NOMO-1 (cell line): ENCODE data around the gene C1D.

Experiments used
- DNase-seq, 2 experiments: peaks; one replicate each; lab custom pipeline; 2025; ENCODE audit not compliant: unreplicated experiment in 2 of 2; lab: John Stamatoyannopoulos, UW

The C1D gene

GRCh38 chr2:68059784-68060525 lies 2.8 kb downstream of the C1D start:
- no peak for DNase-seq

GRCh38 chr2:68057658-68058396 lies 5.0 kb downstream of the C1D start:
- DNase-seq: peak; percentile 23 to 31

DNA sequence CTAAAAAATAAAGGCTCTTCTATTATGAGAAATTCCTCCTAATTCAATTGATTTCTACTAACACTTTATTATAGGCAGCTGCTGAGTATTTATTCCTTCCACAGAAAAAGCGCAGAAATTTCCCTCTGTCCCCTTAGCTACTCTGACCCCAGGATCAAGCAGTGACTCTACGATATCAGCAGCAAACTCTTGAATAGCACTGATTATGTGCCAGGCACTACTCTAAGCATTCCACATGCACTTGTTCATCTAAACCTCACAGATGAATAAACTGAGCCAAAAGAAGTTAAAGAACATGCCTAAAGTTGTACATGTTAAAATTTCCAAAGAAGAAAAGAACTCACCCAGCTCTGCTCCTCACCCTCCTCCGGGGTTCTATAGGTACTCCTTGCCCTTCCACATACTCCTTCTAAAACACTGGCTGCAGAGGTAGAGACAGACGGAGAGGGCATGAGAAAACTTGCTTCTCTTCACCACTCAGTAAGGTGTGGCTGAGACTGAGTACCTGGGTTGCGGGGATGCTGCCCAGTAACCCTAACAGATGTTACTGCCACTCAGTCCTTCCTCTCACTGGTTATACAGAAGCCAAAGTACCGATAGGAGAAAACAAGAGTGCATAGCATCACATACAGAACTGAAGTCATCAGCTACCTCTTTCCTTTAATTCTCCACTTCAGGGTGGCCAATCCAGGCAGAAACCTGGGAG lies 9.9 kb downstream of the C1D start:
- DNase-seq: no peak

DNA sequence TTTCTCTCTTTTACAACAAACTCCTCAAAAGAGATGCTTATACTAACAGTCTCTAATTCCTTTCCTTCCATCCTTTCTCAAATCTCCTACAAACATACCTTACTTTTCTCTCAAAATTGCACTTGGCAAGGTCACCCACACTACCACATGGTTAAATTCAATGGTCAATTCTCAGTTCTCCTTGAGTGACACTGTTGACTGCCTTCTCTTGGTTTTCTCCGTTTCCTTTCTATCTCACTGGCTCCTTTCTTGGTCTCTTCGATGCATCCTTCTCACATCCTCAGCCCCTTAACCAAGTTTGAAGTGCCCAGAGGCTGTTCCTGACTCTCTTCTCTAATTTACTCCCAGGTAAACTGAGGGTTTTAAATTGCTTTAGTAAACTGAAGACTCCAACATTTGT lies 12.5 kb downstream of the C1D start:
- no peak for DNase-seq

- no peak for DNase-seq
Observed at GRCh38 chr2:68046642-68047240, 16.1 kb downstream of the C1D start.

DNA sequence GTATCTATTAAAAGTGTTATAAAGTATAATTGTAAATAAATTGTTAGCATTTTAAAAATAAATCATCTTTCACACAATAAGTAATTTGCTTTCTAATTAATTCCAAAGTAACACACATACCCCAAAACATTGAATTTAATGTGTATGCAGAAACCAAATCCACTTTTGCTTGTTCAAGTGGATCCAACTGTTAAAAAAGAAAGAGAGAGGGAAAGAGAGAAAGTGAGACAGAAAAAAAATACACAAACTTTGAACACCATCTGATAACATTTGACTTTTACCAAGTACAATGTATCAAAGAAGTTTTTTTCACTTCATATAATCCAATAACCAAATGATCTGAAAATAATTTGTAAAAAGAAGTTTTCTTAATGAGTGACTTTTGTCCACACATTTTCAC lies 16.6 kb downstream of the C1D start:
- DNase-seq: no peak

DNA sequence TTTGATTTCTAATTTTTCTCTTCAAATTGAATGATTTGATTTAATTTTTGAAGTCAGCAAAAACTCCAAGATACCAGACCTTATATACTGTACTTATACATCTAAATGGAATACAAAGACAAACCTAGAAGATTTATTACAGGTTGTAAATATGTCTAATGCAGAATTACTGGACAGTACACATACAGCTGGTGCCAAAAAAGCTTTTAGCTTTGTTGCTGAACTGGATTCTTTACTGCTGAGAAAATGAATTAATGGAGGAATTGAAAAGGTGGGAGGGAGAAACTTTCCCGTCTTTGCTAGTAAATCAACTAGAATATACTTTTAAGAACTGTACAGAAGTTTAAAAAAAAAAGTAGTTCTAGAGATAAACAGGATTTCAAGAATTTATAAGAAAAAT lies 17.5 kb downstream of the C1D start:
- no peak for DNase-seq

DNA sequence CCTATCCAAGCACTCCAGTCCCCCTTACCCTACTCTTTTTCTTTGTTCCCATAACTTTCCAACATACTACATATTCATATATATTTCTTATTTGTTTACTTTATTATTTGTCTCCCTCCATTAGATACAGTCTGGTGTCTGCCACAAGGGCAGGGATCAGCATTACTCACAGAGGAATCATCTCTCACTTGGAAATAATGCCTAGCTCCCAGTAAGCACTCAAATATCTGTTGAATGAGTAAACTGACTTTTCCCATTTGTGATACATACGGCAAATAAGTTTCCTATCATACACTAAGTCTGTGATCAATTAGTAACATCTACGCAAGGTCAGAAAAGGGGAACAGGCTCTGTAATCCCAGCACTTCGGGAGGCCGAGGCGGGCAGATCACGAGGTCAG lies 18.7 kb downstream of the C1D start:
- DNase-seq: no peak

GRCh38 chr2:68043695-68044094 lies 19.1 kb downstream of the C1D start:
- no peak for DNase-seq

- DNase-seq: no peak
Observed at GRCh38 chr2:68043032-68043431, 19.8 kb downstream of the C1D start.

- DNase-seq: no peak
Observed at GRCh38 chr2:68041704-68042245, 21.0 kb downstream of the C1D start.

DNA sequence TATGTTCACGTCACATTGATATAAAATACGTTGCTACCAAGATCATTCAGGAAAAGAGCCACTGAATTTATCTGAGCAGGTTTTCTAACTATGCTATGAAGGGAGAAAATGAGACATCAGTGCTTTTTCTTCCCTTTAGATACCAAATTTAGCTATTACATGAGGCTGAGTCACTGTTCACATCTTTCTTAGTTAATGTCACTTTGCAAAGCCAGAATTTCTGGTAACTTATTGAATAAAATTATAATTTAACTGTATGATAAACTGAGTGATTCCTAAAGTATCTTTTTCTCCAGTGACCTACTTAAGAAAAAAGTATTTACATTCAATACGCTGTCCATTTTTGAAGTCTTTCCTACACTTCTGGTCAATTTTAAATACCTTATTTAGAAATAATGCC lies 22.7 kb downstream of the C1D start:
- DNase-seq: no peak

- no peak for DNase-seq
Observed at GRCh38 chr2:68039317-68039716, 23.5 kb downstream of the C1D start.

DNA sequence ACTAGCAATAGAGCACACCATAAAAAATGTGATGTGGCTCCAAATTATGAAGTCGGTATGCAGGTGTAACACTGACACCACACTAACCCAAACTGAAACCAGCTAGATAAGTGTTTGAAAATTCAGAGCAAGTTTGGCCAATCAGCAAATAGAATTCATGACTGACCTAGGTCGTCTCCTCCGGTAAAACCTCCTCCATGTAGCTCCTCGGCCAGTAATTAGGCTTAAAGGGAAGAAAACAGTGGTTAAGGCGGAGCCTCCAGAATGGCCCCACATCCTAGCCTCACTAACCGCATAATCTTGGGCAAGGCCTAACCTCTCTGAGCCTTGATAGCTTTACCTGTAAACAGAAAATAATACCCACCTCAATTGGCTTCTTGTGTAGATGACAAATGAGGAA lies 30.1 kb downstream of the C1D start:
- DNase-seq: peak in 1 of 2 experiments; percentile 18

DNA sequence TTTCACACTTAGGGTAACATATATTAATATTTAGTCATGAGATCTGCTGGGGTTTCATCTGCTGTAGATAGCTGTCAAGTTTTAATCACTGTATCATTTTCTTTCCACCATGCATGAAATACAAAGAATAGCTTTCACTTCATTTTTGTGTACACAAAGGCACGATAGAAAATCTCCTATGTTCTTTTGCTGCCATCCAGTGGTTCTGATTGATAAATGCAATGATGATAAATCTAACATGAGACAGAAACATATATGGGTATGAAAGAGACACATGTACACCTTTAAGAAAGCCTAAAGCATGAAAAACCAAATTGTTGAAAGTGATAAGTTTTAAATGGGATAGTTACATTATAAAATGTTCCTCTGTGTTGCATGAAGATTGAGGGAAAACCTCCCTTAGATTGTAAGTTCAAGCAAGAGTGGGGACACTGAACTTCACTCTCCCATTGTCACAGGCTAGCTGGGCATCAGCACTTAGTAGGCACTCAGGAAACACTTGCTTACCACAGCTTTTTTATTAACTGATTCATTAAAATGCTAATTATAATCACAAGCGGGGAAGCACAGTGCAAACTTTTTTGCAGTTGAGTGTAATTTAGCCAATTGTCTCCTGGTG lies 31.2 kb downstream of the C1D start:
- DNase-seq: peak in 1 of 2 experiments; percentile 67

DNA sequence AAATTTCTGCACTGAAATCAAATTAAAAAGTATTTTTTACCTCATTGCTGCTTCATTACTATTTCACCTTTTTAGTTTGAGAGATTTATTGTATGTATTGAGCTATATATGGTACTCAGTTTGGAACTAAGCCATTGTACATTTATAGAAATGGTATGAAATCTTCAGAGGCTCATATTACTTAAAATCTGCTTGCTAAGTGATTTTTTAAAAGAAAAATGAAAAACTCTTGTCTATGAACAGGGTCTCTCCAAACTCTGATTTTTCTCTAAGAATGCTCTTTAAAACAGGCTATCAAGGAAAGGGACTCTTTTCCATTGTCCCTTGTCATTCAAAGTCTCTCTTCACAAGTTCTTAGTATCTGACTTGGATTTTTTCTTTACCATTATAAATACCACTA lies 31.8 kb downstream of the C1D start:
- DNase-seq: no peak

DNA sequence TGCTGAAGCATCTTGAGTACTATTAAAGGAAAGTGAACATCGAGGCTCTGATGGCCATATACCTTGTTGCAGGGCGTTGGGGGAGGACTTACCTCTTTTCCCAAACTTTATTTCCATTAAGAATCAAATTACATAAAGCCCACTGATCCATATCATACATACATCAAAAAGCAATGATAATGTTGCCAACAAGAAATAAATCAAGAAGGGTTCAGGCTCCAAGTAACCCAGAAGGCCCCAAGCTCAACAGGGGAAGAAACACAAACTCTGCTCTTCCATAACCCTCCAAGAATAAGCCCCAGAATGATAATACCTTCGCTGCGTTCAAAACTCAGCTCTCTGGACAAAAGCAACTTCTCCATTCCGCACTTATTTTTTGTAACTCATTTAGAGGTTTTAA lies 32.3 kb downstream of the C1D start:
- DNase-seq: no peak

DNA sequence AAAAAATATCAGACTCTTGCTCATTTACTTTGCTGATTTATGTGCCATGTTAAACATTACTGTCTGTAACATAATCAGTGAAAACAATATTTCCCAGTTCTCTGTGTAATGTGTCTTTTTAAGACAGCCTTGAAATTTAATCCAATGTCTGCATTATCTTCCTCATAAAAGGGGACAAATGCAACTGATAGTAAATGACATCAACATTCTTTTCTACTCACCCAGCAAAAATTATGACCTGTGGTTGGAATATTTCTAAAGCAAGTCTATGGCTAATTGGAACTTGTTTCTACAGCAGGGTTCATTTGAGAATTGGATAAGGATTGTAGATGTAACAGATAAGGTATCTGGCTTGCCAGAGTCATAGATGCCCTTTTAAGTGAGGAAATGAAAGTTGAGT lies 34.8 kb downstream of the C1D start:
- DNase-seq: no peak

DNA sequence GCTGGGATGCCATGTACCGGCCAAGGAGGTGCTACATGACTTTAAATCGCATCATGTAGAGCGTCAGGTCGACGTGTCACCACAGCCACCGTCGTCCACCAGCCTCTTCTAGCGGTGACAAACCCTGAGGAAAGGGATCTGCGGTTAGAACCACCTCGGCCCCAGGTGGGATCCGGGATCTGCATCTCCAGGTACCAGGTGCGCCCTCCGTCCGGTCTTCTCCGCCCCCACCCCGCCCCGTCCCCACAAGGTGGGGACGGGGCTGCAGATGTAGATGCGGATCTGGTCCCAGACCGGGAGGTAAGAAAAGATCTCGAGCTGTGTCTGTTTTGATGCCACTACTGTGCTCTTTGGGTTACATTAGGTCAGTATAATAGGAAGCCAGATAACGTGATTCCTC lies 38.4 kb downstream of the C1D start:
- no peak for DNase-seq

- no peak for DNase-seq
Observed at GRCh38 chr2:68023904-68024303, 38.9 kb downstream of the C1D start.

- DNase-seq: no peak
Observed at GRCh38 chr2:68018727-68019126, 44.1 kb downstream of the C1D start.
